HG03521 (cell line): ENCODE results near the gene ARHGAP24.

Source experiments
- ATAC-seq: cut with Tn5 transposase; IDR thresholded peaks from one replicate; pipeline ENCODE4 v1.9.1; 2021; ENCODE audit warnings: mild to moderate bottlenecking, moderate library complexity; ENCODE audit not compliant: unreplicated experiment

The ARHGAP24 gene

DNA sequence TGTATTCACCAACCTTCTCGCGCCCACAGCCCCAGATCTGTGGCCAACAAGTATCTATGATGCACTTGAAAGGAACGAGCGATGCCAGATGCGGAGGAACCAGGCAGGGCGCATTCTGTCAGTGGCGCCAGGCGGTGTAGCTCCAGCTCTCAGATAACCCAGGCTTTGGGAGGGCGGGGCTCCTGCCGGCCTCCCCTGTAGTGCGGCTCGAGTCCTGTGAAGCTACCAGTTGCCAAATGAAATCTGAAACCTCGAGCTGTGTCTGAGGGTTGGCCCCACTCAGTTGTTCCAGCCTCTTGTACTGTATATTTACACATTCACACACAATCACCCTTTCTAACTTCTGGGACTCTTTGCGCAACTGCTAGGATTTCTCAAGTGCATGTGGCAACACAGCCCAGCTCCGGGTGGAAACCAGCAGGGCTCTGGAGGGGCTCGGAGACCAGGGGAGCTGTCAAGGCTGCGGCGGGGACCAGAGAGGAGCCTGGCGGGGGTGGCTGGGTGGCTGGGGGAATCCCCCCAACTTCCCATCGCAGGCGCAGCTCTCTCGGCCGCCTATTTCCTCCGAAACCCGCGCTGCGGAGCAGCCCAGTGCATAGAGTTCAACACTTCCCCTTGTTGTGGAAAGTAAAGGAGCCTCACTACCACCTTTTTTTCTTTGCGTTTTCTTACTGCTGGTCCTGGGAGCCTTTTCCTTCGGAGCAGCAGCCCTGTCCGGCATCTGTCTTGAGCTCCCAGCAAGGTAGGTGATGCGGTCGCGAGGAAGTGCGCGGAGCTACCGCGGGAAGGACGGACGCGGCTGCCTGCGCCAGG, at the start of gene ARHGAP24:
TSS of gene ARHGAP24 (plus strand) at position 333 of the 813 bp plus-strand sequence.
- peak; percentile 94 for ATAC-seq

DNA sequence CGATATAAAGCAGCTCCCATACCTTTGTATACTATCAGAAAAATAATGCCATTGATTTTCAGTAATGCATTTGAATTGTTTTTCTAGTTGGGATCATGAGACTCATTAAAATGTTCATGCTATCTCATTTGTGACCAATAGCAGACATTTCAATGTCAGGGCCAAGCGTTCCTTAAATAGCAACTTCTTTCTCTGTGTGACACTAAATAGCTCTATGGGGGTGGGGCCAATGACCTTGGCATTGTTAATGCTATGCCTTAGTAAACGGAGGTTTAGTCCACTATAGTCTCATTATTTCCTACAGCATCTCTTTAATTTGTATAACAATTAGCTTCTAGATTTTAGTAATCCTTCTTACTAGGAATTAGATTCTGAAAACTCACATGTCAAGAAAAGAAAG, 48.6 kb upstream of the ARHGAP24 start:
- ATAC-seq: no peak

DNA sequence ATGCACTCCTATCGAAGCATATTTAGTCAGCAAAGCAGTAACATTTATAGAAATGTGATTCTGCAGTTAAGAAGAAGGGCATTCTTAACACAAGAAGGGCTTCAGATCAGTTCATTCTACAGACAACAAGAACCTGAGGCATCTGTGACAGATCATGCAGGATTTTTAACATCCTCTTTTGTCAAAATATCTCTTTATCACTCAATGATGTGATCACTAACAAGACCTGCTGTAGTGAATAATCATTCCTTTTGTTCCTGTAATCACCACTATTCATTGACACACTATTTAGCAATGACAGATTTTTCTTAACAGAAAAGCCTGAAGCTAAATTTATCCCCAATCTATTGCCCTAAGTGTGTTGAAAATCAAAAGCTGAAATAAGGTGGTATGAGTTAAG, 47.8 kb upstream of the ARHGAP24 start:
- ATAC-seq: no peak

DNA sequence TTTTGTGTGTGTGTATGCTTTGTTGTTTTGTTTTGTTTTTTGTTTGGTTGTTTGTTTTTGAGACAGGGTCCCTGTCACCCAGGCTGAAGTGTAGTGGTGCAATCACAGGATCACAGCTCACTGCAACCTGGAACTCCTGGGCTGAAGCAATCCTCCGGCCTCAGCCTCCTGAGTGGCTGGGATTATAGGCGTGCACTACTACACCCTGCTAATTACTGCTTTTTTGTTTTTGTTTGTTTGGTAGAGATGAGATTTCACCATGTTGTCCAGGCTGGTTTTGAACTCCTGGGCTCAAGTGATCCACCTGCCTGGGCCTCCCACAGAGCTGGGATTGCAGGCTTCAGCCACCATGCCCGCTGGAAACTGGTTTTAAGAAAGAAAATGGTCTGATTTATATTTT, 44.7 kb upstream of the ARHGAP24 start:
- no peak for ATAC-seq

DNA sequence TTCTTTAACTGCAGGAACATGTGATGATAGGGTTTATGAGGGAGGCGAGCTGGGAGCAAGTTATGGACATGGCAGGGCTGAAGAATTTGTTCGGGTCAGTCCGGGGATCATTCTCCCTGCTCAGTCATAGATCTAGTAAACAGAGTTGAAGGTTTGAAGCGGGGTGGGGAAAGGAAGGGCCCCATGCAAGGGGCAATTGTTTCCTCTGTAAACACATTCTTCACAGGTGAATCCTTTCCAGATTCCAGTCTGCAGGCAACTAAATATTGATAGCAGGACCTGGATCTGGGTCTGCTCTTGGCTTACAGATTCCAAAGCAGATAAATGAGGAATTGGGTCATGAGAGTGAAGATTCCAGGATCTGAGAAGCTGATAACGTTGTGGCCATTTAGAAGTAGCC, 44.3 kb upstream of the ARHGAP24 start:
- ATAC-seq: no peak

DNA sequence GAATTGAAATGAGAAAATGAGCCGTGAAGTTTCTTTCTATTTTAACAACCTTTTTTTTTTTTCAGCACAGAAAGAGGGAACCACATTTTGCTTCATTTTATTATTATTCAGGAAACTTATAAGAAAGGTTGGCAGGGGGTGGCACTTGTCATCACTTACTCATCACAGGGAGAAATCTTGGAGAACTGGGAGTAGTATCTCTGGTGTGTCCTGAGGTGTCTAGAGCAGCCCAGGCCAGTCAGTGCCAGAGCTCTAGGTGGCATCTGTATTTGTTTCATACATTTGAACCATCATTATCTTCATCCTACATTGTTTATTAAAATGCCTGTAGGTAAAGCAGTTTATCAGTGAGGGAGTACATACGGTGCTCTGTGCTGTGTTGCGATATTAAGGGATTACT, 43.8 kb upstream of the ARHGAP24 start:
- no peak for ATAC-seq

DNA sequence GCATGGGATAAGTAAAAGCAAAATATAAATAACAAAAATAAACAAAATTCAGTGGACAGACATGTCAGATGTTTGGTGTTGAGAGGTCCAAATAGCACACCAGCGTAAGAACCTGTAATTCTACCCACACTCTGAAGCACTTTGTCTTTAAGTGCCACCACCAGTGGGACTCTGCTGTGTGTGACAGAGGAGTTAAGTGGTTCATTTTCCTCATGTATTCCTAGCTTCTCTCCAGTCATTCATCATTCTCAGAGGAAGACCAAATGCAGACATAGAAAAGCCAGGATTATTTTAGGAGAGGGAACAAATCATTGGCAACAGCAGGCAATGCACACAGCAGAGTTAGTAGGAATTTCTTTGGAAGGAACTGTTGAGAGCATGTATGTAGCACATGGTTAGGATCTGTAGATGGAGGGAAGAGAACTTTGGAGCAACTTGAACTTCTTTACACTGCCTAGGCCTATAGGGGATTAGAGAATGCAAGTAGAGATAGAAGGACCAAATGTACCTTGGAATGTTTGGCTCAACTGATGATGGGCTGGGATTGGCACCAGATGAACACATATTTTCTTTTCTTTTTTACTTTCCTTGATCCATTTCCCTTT, 43.0 kb upstream of the ARHGAP24 start:
- no peak for ATAC-seq

DNA sequence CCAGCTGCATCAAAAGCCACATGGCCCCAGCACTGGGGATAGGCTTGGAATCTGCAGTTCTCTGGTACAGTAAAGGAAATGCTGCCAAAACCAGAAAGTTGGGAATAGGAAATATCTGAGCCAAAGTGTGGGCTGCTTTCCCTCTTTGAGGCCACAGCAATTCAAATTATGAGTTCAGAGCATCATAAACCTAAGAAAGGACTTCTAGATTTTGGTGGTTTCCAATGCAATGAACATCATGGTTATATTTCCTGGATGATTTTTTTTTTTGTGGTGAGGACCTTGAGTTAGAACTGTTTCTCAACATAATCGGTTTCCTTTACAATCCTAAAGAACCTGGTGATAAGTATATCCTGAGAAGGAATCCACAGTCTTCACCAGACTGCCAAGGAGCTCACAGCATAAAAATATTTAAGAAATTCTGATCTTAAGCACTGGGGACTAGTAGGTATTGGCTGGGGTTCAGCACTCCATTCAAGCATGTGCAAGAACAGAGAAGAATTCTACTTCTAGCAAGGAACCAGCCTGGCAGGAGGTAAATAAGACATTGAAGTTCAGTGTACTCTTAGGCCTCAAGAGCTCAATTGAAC, 29.8 kb upstream of the ARHGAP24 start:
- no peak for ATAC-seq

DNA sequence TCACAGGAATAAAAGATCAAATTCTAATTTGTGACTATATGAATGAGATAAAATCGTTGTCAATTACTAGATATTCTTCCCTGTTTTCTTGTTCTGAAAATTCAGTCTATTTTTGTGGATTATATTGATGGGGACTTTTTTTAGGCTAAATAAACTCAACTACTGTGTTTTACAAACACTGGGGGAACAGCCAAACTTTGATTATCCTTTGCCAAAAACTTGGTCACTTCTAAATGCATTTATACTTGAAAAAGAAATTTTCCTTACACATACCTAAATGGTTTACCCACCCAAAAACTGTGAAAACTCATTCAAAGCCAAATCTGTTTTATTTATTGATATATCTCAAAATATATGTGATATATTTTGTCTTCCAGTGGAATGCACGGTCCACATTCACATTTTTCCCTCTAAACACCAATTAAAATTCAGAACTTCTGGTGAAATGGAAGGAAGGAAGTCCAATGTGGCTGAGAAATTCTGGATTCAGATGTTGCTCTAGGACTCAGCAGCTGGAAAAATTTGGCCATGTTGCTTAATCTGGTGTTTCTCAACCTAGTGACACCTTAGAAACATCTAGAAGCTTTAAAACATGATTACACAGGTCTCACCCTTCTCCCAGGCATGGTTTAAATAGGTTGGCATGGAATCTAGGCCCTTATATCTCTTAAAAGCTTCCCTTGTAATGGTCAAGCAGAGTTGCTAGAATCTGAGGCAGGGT, 28.6 kb upstream of the ARHGAP24 start:
- ATAC-seq: no peak

DNA sequence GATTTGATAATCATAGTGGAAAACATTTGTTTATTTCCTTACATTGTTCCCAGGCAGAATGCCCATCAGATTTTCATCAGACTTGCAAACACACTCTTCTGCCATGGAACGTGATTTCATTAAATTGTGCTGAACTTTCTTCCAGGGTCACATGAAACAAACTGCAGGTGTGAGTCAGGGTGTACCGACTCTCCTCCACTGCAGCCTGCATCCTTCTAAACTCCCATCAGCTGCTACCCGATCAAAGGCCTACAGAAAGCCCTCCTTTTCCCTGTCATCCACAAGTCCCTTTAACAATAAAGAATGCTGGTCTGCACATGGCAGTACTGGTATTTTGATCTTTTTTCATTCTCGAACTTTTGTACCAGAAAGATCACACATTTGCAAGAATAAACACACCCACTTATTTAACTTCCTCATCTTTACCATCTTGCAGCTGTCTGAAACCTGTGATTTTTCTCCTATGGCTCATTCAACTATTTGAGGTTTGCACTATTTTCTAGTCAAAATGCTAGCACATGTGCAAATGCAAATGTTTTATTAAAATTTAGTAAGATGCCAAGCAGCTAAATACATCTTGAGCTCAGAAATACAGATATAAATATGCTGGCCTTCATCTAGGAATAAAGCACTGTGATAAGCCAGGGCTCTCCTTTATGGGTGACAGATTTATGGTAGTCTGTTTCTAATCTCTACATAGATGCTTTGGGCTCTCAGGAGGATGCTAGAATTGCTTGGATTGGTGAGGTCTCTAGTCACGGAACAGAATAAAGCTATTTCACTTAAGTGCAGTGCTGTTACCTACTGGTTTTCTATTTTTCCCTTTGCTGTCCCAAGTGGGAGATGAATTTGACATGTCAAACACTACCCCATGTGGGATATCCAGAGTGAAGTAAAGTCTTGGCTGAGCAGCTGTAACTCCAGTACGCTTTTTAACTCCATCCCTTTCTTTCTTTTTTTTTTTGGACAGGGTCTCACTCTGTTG, 25.8 kb upstream of the ARHGAP24 start:
- no peak for ATAC-seq

DNA sequence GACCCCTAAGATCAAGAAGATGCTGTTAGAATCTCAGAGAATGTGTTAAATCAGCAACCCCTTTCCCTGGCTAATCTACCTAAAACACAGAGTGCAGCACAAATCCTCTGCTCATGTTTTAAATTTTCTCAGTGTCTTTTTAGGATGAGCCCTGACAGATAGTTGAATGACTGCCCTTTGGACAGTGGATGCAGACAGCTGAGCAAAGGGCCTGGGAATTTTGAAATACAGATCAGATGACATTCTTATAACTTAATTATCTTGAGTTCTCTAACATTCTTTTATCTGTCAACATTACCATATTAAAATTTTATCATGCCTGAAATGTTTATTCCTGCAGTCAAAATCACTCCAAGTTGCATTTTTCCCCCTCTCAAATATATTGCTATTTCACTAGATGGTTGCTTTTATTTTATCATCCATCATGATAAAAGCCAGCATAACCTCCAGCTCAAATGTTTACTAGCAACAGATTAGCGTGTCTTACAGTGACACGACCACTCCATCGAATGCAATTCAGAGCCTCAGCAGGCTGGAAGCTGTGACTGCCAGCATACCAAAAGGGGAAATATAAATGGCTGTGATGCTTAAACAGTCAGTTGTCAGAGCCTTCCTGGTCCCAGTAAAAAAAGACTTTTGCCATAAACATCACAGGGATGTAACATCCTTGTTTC, 22.8 kb upstream of the ARHGAP24 start:
- ATAC-seq: no peak

DNA sequence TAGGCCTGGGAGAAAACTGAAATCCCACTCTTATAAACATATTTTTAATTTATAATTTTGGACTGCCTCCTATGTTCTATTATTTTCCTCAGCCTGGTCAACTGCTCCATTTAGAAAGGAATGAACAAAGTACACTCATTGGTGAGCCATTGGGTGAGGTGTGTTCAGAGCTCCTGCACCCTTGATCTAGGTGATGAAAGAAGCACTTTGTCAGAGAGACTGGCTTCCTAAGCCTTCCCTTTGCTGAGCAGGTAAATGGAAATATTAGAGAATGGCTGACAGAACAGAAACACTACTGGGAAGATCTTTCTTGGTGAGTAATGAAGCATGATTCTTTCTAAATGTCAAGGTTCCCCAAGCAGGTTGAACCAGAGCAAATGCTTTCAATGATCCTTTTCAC, 19.0 kb upstream of the ARHGAP24 start:
- ATAC-seq: no peak

DNA sequence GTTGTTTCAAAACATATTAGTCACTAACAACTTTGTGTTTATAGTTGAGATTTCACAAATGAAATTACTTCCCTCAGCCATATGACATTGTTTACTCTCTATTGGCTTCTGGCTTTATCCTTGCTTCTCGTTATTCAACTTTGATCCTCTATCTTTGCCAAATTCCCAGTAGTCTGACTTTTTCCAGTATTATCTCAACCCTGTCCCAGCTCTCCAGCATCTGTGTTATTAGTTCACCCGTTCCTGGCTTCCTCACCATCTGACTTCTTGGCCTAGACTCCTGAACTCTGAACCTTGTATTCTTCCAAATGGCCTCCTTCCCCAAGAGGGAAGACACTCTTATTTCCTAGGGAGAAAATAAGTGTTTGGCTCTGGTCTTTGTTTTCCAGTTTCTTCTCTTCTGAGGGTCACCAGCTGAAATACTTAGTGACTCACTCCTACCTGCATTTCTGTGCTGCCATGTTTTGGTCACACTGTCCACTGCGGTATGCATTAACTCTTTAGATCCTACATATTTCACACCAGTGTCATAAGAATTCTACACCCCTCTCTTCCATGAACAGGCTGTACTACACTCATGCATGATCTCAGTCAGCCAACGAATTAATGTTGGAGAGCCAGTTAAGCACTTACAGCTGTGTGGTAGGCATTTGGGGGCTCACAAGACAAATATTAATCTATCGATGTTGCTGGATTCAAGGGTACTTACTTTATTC, 17.0 kb upstream of the ARHGAP24 start:
- no peak for ATAC-seq

DNA sequence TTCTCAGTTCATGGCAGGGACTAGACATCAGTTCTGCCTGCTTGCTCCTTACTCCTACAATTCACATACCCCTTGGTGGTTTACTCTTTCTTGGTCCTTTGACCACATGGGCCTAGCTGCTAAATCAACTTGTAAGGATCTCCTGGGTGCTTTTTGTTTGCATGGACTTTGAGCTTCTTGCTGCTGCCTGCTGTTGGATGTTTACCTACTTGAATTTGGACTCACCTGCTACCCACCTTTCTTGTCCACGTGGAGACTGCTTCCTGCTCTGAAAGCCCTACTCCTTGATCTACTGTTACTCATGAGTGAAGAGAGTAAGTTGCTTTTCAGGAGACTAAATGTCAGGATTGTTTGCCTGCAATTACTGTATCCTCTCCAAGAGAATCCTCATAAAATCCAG, 15.2 kb upstream of the ARHGAP24 start:
- ATAC-seq: no peak

DNA sequence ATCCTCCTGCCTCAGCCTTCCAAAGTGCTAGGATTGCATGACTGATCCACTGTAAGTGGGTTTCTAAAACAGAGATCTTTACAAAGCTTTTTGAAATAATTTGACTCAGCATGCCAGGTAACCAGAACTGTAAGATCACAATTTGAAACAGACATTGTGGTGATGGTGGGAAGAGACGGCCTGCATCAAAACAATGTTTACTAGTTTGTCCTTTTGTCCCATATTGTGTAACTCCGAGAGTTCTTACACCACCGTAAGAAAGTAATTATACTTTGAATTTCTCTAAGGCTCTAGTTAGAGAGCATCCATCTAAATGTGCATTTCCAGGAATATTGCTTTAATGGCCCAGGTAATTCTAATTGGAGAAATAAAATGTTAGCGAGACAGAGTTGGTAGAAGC, 594 bp upstream of the ARHGAP24 start:
- ATAC-seq: no peak

DNA sequence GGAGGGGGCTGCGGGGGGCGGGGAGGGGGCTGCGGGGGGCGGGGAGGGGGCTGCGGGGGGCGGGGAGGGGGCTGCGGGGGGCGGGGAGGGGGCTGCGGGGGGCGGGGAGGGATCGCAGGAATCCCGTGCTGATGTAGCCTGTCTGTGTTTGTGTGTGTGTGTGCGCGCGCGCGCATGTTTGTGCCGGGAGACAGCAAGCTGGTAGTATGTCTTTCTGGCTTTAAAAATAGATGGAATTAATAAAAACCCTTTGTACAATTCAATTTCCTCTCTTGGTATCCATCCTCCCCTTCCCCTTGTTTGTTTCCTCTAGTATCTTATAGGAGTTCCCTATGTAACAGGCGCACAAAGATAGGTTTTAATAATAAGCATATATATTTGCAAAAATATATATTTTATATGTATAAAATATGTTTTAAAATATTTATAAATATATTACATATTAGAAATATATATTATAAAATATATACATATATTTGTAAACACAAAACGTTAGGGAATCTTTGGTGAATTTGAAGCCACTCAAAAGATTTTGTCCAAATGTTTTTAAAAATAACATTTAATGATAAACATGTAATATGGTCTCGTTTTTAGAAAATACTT, 782 bp downstream of the ARHGAP24 start:
- ATAC-seq: no peak

DNA sequence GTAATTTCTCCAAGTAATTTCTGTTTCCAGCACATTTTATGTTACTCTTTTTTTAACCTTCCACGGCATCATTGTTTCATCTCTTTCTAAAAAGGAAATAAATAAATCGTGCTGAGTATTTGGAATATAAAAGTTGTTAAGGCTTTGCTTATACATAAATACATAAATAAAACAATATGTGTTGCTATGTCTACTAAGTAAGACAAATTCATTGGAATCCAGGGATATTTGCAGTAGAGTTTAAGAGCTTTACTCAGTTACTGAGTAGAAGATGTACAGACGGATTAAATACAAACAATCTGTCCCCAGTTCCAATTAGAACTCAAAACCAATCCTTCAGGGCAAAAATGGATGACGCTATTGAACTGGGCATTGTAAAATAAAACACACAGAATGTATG, 1.4 kb downstream of the ARHGAP24 start:
- ATAC-seq: no peak

DNA sequence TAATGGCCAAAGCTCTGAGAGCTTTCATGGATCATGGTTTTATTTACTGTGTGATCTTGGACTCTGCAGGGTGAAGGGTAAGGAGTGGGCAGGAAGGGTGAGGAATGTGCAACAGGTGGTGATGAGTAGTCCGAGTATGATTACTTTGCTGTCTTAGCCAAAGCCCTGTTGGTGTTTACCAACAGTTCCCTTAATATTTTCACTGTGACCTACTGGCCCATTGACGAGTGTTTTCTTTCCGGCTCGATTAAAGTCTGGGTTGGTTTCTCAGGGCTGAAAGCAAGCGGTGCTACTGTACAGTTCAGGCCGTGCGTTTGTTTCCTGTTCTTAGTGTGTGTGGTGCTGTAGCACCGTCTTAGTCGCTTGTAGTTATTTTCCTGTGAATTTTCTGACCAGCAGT, 2.6 kb downstream of the ARHGAP24 start:
- no peak for ATAC-seq

DNA sequence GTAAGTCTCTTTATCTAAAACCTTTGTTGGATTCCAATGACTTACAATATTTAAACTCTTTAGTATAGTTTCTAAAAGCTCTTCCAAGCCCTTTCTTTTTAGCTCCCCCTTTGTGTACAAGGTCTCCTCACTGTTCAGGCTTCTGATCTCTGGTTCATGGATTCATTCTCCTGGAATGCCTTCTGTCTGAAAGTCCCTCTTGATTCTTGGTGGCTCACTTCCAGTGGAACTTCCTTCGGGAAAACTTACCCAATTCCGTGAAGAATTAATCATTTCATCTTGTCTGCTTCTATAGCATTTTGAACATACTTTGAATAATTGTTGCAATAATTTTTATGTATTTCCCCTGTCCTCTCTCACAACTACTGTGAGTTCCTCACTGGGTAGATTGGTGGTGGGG, 3.6 kb downstream of the ARHGAP24 start:
- ATAC-seq: no peak
